BE2C (cell line): Measurements from ENCODE around the gene FUT2. TPM values are rescaled to one million over a fixed set of nuclear protein-coding genes. Genes with fewer than 3 reads are reported as not detected.

Source experiments
- DNase-seq: peaks from one replicate; pipeline ENCODE4 v3.0.0-alpha.2; 2020
- H3K27me3 ChIP-seq: fragments of 250-450 bp; sonication (Bioruptor Pico); 2 replicates; pipeline ENCODE4 v1.5.1; 2020; ENCODE audit warnings: mild to moderate bottlenecking
- H3K36me3 ChIP-seq: fragments of 250-450 bp; sonication (Bioruptor Pico); 2 replicates; pipeline ENCODE4 v1.5.1; 2020; ENCODE audit warnings: mild to moderate bottlenecking
- H3K4me1 ChIP-seq: fragments of 250-450 bp; sonication (Bioruptor Pico); 2 replicates; pipeline ENCODE4 v1.5.1; 2020
- H3K4me3 ChIP-seq: 2 replicates; pipeline ENCODE4 v1.5.1; 2011; ENCODE audit warnings: low read depth, low read length
- H3K9me3 ChIP-seq: fragments of 250-450 bp; sonication (Bioruptor Pico); 2 replicates; pipeline ENCODE4 v1.5.1; 2020
- polyA plus RNA-seq: library from polyadenylated mRNA; unstranded; fragments of >200 nt; gene quantifications from one replicate; pipeline ENCODE4 v1.2.1, GENCODE V29; 2012; ENCODE audit warnings: low read depth, missing spikeins; ENCODE audit not compliant: insufficient read length, insufficient read depth
- TF ChIP-seq, protein P1 (sequence below): IDR thresholded peaks from 2 replicates; pipeline ENCODE4 v1.5.1; 2012; ENCODE audit warnings: mild to moderate bottlenecking, low read depth, low read length

The FUT2 gene
- polyA plus RNA-seq, result 3.1 TPM

DNA sequence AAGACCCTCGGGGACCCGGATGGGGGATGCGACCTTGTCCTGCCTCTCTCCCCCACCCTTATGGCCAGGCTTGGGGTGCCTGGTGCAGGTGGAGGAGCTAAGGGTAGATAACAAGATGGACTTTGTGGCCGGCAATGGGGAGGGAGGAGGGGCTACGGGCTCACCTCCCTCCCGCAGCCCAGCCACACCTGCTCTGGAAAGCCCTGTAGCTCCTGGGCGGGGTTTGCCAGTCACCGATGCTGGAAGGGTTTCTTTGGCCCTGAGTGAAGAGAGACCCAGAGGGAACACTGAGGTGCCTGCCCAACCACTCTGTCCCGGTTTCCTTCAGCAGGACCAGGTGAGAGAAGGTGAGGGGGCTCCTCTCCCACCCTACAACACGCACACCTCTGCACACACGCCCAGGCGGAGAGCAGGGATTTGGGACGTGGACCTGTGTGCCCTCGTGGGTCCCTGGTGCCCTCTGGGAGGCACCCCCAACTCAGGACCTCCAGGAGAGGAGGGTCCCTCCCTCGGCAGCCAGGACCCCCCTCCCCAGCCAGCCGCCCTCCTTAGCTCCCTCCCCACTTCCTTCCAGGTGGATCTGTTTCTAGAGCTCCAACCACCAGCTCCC is at the start of gene FUT2:
Gene FUT2 (plus strand): TSS at position 229 of the 610 bp plus-strand sequence. CDS start 6,986 bp downstream, outside the sequence.
- DNase-seq, result no peak
- H3K27me3 ChIP-seq, result peaks cover 7% of the 10 kb centered on the region; the same call in 1 of the 2 replicates
- H3K36me3 ChIP-seq, result no peaks in the 10 kb centered on the region
- H3K4me3 ChIP-seq, result no peak within 1 kb of the TSS
- H3K9me3 ChIP-seq, result no peaks in the 10 kb centered on the region
- TF ChIP-seq, protein P1, sequence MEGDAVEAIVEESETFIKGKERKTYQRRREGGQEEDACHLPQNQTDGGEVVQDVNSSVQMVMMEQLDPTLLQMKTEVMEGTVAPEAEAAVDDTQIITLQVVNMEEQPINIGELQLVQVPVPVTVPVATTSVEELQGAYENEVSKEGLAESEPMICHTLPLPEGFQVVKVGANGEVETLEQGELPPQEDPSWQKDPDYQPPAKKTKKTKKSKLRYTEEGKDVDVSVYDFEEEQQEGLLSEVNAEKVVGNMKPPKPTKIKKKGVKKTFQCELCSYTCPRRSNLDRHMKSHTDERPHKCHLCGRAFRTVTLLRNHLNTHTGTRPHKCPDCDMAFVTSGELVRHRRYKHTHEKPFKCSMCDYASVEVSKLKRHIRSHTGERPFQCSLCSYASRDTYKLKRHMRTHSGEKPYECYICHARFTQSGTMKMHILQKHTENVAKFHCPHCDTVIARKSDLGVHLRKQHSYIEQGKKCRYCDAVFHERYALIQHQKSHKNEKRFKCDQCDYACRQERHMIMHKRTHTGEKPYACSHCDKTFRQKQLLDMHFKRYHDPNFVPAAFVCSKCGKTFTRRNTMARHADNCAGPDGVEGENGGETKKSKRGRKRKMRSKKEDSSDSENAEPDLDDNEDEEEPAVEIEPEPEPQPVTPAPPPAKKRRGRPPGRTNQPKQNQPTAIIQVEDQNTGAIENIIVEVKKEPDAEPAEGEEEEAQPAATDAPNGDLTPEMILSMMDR, result no peak
- no peaks in the 10 kb centered on the region for H3K4me1 ChIP-seq

DNA sequence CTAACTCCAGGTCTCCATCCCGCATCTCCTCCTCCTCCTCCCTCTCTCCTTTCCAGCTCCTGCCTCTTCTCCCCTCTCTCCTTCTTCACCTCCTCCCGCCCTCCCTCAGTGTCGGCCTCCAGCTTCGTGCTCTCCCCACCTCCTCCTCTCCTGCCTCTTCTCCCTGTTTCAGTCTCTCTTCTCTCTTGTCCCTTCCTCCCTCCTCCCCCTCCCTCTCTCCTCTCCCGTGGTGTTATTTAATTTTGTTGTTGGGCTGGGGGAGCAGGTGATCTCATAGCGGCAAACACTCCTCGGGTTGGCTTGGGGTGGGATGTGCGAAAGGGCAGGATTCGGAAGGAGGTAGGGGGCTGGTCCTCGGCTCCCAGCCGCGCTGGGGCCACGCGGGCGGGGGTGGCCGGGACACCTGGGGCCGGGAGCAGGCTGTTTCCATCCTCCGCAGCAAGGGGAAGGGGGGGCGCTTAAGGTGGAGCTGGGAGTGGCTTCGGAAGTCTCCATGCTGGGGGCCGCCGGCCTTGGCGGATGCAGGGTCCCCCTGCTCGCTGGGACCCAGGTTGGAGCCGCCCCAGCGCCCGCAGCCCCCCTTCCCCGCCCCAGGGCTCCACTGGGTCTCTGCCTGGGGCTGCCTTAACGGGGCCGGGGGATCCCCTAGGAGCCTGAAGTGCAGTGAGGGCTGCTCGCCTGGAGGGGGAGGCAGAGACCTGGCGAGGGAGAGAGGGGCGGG is 49.6 kb upstream of the FUT2 start, which contains the start of gene CA11:
Gene CA11 (minus strand): TSS at position 187 of the 721 bp plus-strand sequence. CDS start 555 bp downstream, outside the sequence.
- H3K36me3 ChIP-seq, result no peaks in the 10 kb centered on the region
- H3K27me3 ChIP-seq, result no peaks in the 10 kb centered on the region
- H3K4me3 ChIP-seq, result peak within 1 kb of the TSS; percentile 69
- DNase-seq, result peak; percentile 94
- TF ChIP-seq, protein P1, result peak; percentile 80
- no peaks in the 10 kb centered on the region for H3K9me3 ChIP-seq
- no peaks in the 10 kb centered on the region for H3K4me1 ChIP-seq

- Histone ChIP-seq H3K4me1 (no peaks in the 10 kb centered on the region), H3K27me3 (no peaks in the 10 kb centered on the region), H3K9me3 (no peaks in the 10 kb centered on the region), H3K4me3 (peak overlapping the region; percentile 69), H3K36me3 (no peaks in the 10 kb centered on the region)
- TF ChIP-seq, protein P1, result no peak
- no peak for DNase-seq
These were observed 49.0 kb upstream of the FUT2 start for GRCh38 chr19:48646722-48647216.

- no peak for DNase-seq
These were observed 47.6 kb upstream of the FUT2 start for GRCh38 chr19:48648134-48648533.

DNA sequence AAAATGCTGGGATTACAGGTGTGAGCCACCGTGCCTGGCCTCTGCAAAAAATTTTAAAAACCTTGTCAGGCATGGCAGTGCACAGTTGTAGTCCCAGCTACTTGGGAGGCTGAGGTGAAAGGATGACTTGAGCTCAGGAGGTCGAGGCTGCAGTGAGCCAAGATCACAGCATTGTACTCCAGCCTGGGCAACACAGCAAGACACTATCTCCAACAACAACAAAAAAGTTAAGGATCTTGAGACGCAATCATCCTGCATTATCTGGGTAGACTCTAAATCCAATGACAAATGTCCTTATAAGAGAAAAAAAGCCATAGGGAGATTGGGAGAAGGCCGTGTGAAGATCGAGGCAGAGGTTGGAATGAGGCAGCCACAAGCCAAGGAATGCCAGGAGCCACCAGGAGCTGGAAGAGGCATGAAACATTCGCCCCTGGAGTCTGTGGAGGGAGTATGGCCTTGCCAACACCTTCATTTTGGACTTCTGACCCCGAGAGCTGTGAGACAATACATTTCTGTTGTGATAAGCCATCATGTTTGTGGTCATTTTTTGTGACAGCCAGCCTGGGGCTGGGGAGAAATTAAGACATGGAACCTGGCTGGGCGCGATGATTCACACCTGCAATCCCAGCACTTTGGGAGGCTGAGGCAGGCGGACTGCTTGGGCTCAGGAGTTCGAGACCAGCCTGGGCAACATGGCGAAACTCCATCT is 44.6 kb upstream of the FUT2 start:
- Histone ChIP-seq H3K9me3 (no peaks in the 10 kb centered on the region), H3K36me3 (no peaks in the 10 kb centered on the region), H3K27me3 (no peaks in the 10 kb centered on the region), H3K4me3 (no peak overlapping the region), H3K4me1 (no peaks in the 10 kb centered on the region; the same call in 1 of the 2 replicates)
- no peak for DNase-seq
- TF ChIP-seq, protein P1, result no peak

More at GRCh38 chr19:48648134-48648533, 47.6 kb upstream of the FUT2 start:
- no peaks in the 10 kb centered on the region for H3K4me1 ChIP-seq
- TF ChIP-seq, protein P1, result no peak
- H3K4me3 ChIP-seq, result no peak overlapping the region
- no peaks in the 10 kb centered on the region for H3K36me3 ChIP-seq
- no peaks in the 10 kb centered on the region for H3K27me3 ChIP-seq
- H3K9me3 ChIP-seq, result no peaks in the 10 kb centered on the region
